NB4 (cell line): ENCODE data around the gene QSOX2.

Source experiments
- CTCF ChIP-seq: IDR thresholded peaks from one replicate; pipeline ENCODE4 v1.5.1; 2012; ENCODE audit warnings: low read depth, low read length
- MAX ChIP-seq: IDR thresholded peaks from 2 replicates; pipeline ENCODE4 v1.6.1; 2011; ENCODE audit warnings: low read depth, low read length
- MYC ChIP-seq: IDR thresholded peaks from 2 replicates; pipeline ENCODE4 v1.6.1; 2011; ENCODE audit warnings: low read depth, low read length
- POLR2A ChIP-seq: IDR thresholded peaks from 2 replicates; pipeline ENCODE4 v1.6.1; 2011; ENCODE audit warnings: mild to moderate bottlenecking; ENCODE audit not compliant: insufficient read length; ENCODE audit errors: extremely low read depth

- TF ChIP-seq CTCF (no peak), POLR2A (no peak), MAX (no peak), MYC (no peak)
Observed at GRCh38 chr9:136219276-136219675, 26.3 kb downstream of the QSOX2 start.
